Ammon's horn (tissue), 1 donor: Measurements from ENCODE around the gene THAP3.
A peak's percentile ranks its signal among the peaks of the same experiment; 100 is the strongest.
"Not testable (repeated sequence)": the region's sequence is repeated elsewhere in the genome, so short reads cannot be mapped to it uniquely, and the experiment has no call there.

Experiments used
- DNase-seq: peaks from one replicate; pipeline ENCODE4 v3.0.0-alpha.2; 2016; ENCODE audit warnings: low spot score

THAP3 gene

DNA sequence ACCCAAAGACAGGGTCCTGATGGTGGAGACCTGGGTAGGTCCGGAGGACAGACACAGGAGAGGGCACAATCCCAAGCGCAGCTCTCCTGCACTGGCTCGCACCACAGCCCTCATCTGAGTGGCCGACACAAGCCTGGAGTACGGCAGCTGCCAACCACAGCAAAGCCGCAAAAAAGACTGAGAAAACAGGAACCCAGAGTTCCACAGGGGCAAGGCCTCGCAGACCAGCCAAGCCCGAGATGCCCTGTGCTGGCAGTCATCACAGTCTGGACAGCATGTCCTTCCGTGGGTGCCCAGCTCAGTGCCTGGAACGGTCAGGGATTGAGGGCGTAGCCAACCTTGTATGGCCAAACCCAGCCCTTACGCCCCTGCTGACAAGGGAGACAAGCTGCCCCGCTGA is 33.4 kb upstream of the THAP3 start:
- no peak for DNase-seq

DNA sequence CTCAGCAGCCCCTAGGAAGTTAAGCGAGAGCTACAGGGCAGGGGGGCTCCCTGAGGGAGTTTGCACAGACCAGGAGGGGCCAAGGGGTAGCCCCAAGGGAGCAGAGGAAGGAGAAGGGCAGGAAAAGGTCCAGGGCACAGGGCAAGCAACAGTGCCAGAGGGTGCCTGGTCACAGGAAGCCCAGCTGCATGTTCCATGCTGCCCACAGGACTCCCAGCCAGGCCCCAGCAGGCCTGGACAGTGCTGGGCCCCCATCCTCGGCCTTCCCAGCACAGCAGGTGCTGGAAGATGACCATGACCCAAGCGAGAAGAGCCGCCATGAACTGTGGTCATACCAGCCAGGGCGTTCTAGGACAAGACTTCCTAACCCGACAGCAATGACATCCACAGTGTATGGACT is 33.0 kb upstream of the THAP3 start:
- no peak for DNase-seq

DNA sequence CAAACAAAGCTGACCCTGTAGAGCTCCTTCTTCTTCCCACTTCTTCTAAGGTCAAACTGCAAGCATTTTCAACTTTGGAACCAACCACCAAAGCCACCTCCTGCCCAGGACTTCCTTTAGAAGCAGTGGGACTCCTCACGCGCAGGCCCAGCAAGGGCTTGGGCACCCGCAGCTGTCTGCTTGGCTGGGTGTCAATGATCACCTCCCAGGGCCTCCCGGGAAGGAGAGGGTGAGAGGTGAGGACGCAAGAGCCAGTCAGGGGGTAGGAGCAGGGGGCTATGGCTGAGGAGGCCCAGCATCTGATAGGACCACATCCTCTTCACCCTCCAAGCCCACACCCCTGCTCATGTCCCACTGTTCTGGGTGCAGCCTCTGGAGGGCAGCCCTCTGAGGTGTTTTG is 32.2 kb upstream of the THAP3 start:
- DNase-seq = no peak

DNA sequence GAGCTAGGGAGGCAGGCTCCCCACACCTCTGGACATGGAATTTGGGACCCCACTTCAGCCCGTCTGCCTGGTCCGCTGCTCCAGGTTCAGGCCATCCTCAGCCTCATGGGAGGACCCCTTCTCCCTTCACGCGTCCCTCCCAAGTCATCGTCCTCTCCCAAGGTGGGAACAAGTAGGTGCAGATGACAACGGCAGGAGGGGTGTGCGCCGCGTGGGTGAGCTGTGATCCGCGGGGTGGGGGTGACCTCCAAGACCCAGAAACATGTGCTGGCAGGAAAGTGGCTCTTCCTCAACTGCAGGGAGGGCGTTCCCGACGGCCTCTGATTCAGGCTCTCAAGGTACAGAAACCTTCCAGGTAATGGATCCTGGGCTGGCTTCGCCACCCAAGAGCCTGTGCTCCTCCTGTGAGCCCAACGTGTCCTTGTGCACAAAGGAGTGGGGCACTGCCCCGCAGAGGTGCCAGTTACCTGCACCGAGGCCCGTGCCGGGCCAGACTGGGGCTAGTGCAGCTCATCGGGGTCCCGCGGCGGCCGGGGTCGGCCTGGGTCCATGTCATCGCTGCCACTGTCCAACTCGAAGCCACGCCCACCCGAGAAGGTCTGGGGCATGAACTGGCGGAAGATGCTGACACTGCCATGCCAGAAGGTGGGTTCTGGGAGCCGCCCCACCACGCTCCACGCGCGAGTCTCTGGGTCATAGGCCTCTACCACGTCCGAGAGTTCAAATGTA is 31.6 kb upstream of the THAP3 start:
- DNase-seq = no peak

DNA sequence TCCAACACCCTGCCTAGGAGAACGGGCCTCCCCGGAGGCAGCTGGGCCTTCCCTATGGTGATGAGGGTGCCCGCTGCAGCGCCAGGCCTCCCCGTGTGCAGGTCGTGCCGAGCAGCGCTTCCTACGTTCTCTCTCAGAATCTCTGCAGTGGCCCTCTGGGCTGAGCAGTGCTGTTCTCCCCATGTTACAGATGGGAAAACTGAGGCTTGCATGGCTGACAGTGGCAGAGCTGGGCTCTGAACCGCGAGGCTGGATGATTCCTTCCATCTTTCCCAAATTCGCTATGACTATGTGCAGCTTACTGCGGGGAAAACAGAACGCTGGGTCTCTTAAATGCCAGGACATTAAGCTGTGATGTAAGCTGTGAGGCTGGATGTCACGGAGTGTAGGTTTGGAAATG is 30.9 kb upstream of the THAP3 start:
- DNase-seq = no peak

DNA sequence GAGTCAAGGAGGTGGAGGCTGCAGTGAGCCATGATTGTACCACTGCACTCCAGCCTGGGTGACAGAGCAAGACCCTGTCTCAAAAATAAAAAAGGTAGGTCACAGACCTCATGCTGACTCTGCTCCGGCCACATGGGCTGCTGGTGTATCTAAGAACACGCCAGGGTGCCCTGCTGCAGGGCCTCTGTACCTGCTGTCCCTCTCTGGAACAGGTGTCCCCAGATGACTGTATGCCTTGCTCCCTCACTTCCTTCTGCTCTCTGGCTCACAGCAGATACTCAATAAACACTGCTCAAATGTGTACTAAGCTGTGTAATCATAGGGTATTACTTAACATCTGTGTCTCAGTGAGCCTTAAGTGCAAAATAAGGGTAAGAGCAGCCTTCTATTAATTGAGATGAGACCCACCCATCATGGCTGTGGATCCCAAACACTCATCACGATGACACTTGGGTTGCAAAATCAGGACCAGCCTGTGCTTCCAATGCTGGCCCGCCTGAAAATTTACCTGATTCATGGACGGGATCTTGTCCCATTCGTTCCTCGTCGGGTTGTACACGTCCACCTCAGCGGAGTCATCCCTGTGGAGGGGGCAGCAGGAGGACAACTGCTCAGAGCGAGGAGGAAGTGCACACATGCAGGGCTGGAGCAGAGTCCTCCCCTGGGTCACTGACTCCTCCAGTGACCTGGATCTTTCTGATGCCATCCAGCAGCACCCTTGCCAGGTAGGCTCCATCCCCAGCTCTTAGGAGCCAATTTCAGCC is 29.5 kb upstream of the THAP3 start:
- DNase-seq = no peak

DNA sequence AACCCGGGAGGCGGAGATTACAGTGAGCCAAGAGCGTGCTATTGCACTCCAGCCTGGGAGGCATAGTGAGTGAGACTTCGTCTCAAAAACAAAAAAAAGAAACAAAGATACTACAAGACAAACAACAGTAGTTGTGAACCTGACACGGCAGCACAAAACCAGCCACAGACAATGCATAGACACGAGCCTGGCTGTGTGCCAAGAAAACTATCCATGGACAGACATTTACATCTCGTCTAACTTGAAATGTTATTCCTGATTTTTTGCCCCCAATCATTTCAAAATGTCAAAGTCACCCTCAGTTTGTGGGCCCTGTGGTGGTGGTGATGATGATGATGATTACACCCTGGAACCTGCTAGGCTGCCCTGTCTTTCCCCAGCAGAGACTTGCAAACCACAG is 28.3 kb upstream of the THAP3 start:
- DNase-seq = no peak

DNA sequence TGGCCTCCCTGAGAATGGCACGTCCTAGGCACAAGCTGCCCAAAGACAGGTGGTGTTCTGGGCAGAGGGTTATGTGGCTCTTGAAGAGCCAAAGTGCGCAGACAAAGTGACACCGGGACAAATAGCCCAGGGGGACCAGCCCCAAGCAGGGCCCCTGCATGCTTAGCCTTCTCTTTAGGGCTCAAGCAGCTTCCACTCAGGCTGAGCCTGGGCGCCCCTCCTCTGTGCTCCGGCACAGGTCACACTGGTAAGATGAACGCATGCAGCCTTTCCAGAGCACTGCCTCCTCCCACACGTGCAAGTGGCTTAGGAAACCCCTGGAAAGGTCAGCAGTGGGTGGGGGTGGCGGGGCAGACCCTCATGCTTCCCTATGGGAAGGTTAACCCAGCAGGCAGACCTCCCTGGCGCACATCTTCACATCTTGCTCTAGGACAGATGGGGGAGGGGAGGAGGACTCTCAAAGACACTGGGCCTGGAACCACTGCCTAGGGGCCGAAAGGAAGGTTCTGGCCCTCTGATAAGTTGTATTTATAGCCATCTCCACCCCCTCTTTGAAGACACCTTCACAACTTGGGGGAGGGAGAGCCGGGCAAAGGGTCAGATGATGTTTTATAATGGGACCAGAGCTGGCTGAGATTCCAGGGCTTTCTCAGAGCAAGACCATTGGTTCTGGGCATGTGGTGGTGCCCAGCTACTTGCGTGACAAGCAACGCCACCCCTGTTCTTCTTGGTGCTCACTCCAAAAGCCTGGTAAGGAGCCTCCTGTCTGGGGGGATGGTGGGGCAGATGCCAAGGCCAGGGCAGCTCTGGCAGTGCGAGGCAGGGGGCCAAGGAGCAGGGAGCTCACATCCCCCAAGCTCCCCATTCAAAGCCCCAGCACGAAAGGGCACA is 27.5 kb upstream of the THAP3 start:
- no peak for DNase-seq

DNA sequence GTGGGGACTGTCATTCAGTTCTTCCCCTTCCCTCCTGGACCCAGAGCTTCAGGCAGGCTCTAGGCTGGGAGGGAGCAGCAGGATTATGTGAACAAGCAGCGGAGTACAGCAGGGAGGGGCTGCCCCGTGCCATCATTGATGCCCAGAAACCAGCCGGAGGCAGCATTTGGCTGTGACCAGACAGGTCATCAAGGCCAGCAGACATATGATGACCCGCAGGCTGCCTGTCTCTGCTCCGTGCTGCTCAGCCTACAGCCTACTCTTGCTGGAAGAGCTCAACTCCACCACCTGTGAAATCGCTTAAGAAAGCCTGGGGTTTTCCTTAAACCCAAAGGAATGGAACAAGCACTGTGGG is 26.9 kb upstream of the THAP3 start:
- no peak for DNase-seq

DNA sequence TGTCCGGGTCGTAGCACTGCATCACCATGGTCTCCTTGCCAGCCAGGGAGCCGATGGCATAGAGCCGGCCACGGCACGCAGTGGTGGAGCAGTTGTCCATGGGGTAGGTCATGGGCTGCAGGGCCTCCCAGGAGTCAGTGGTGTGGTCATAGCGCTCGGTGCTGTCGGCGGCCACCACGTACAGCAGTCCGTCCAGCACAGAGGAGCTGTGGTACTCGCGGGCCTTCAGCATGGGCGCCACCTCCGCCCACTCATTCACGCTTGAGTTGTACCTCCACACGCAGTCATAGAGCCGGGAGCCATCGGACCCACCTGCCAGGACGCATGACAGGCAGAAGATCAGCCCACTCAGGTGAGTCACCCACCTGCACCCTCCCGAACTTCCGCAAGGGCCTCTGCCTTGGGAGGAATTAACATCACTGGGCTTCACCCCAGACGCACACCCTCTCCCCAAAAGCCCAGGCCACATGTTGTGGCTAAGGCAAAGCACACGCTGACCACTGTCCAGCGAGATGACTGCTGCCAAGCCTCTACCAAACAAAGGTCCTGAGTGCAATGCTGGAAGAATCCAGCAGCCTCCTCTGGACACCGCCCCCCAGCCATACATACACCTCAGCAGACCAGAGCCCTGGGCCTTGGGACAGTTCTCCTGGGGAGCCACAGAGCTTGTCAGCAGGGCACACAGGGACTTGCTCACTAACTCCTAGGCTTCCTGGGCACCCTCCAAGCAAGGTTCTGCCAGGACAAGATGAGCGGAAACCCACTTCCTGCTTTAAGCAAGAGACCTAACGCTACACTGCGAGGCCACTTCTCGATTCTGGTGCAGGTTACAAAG is 25.3 kb upstream of the THAP3 start:
- DNase-seq = no peak

DNA sequence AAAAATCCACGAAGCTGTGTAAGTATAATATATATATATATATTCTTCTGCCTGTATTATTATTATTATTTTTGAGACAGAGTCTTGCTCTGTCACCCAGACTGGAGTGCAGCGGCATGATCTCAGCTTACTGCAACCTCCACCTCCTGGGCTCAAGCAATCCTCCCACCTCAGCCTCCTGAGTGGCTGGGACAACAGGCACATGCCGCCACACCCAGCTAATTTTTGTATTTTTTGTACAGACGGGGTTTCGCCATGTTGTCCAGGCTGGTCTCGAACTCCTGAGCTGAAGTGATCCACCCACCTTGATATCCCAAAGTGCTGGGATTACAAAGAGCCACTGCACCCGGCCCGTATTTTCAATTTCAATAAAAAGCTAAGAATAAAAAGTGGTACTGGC is 24.7 kb upstream of the THAP3 start:
- DNase-seq = not testable (repeated sequence)

DNA sequence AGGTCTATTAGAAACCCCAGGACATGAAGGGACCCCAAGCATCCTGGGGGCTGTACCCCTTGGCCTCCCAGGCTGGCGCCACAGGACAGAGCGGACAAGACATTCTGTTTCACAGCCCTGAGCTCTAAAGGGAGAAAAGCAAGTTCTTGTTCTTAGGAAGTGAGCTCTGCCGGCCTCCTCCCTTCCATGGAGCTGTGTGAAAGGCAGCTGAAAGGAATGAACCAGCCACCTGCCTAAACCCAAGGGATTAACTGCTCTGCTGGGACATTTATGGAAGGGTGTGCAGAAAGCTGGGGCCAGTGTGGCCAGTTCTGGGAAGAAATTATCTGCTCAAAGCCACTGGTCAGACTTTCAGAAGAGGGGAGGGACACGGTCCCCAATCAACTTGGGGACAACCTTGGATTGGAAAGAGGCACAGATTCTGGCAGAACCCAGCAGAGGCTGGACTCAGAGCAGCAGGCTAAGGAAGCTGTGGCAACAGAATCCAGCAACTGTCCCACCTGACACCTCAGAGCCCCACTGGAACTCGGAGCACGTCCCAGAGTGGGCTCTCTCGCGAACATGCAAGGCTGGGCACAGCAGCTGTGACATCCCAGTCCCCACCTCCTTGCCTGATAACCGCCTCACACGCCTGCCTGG is 24.1 kb upstream of the THAP3 start:
- no peak for DNase-seq

DNA sequence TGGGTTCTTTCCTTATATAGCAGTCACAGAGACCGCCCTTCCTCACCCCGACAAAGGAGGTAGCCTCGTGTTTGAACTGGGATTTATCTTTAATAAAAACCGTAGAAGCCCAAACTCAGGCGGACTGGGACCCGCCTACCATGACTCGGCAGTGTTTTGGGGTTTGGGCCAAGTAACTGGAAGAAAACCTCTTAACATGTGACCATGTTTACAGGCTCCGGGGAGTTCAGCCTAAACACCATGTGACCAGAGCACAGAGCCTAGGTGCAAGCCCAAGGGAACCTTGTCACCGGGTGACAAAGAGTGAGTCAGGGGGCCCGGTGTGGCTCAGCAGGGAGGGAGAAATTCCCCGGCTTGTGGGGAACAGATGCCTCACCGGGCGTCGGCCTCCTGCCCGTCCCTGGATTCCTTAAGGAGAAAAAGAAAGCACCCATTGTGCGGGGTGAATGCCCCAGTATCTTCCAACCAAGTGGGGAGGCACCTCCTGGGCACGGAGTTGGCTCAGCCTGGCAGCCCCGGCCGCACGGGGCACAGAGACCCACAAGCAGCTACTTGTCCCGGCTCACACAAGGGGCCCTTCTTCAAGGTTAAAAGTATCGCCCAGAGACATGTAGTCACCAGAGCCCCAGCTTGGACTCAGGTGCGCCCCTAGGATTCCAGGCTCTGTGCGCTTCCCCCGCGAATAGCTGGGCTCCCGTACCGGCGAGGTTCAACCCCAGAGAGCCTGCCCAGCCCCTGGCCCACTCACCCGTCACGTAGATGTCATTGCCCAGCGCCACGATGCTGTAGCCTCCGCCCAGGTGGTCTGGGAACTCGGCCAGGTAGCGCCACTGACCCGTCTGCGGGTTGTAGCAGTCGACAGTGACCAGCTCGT is 23.4 kb upstream of the THAP3 start:
- DNase-seq = peak; percentile 86

DNA sequence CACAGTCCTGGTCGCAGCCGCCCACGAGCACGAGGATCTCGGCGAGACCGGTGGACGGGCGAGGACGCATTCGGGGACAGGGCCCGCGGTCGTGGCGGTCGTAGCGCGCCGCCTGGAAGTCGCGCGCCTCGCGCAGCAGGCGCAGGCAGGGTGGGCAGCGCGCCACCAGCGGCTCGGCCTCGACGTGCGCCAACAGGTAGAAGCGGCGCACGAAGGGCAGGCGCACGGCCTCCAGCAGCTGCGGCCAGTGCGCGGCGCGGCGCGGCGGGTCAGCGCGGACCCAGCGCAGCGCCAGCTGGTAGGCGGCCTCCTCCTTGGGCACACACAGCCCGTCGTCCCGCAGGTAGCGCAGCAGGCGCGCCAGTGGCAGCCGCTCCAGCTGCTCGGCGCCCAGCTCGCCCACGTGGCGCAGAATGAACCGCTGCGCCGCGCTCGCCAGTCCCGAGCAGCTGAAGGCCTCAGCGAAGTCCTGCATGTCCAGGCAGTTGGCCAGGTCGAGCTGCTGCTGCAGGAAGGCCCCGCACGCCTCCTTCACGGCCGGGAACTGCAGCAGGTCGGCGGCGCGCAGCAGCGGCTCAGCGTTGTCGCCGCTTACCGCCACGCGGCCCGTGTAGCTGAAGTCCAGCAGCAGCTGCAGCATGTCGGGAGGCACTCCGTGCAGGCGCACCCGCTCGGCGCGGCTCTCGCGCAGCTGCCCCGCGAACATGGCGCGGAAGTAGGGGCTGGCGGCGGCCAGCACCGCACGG is 22.6 kb upstream of the THAP3 start:
- DNase-seq = peak; percentile 67

DNA sequence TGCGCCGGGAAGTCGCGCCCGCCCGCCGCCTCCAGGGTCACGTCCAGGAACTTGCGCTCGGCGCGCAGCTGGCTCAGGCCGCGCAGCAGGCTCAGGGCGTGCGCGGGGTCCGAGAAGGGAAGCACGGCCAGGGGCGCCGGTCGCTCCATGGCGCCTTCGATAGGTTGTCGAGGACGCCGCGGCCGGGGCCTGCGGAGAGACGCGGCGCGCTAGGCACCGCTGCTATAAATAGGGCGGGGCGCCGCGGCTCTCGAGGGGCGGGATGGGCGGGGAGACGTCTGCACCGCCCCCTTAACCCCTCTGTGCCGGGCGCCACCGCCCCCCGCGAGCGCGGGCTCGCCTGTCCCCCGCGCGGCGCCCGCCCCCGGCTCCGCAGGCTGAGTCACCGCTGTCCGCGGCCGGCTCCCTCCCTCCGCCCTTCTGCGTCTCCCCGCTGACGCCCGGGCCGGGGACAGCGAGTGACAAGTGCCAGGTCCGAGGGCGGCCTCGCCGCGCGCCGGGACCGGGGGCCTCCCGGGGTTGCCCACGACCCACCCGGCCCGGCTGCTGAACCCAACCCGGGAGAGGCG is 21.9 kb upstream of the THAP3 start, which contains the start of gene KLHL21:
TSS of gene KLHL21 (minus strand) at position 201 of the 569 bp plus-strand sequence. CDS start at position 149, 52 bp downstream.
- DNase-seq = peak; percentile 91

DNA sequence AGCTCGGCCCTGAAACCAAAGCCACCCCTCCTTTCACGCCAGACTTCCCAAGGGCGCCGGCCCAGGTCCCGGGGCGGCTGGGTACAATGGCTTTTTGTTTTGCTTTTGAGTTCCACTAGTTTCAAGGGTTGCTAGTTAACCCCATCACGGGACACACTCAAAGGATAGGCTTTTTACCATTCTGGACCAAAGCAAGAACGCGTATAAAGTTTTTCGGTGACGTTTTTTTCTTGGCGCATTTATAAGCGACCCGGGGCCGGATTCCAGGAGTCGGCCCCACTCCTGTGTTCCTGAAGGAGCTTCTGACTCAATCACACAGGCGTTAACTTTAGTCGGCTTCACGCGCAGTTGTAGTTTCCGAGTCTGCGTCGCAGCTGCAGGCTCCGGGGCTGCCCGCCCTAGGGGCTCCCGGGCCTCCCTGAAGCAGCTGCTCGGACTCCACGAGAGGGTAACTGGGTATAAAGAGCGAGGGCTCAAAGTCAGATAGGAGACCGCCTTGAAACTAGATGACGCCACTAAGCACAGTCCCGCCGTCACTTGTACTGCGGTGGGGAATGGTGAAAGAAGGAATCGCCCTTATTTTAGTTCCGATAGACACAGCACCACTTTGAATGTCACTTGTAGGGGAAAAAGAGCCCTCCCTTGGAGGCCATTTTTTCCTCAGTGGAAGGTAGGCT is 21.3 kb upstream of the THAP3 start:
- peak; percentile 83 for DNase-seq

DNA sequence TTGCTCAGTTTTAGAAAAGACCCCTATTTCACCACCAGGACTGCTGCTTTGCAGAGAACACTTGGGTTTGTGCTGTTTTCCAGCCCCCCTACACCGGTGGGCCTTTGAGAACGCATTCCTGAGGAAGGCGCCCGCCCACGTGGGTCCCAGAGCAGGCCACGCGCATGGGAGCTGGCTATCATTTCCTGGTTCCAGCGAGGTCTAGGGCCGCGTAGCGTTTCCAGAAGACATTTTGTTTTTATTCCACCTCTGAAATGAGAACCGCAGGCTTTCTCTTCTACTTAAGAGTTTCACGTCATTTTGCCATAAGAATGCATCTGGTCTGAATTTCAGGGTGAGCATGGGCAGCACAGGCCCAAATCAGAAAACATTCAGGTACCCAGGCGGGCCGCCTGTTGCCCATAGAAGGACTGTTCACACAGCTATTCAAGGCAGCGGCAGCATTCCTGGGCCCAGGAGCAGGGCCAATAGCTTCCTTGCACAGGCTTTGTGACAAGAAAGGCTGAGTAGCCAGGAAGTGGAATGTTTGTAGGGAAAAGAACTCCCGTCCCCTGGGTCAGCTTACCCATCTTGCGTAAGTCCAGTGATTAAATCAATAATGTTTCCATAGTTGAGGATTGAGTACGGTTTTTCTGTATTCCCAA is 20.6 kb upstream of the THAP3 start:
- DNase-seq = no peak
